EL (cell line): ENCODE data around the gene UBAP1.
"Not testable (repeated sequence)": the region's sequence is repeated elsewhere in the genome, so short reads cannot be mapped to it uniquely, and the experiment has no call there.

Experiments used
- DNase-seq: peaks from one replicate; pipeline ENCODE4 v3.0.0-alpha.2; 2016

The UBAP1 gene

DNA sequence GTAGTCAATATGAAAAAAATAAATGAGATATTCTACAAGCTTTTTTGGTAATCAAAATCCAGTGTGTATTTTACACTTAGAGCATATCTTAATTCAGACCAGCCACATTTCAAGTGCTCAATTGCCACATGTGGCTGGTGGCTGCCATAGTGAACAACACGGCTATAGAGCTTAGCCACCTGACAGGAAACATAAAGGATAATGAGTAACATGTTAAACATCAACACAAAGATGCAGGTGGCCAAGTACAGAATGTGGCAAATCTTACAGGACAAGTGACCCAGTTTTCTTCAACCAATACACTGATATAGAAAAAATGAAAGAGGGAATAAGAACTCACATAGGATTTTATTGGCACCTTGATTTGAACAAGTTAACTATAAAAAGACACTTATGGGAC, 88.8 kb downstream of the UBAP1 start:
- DNase-seq, result no peak

DNA sequence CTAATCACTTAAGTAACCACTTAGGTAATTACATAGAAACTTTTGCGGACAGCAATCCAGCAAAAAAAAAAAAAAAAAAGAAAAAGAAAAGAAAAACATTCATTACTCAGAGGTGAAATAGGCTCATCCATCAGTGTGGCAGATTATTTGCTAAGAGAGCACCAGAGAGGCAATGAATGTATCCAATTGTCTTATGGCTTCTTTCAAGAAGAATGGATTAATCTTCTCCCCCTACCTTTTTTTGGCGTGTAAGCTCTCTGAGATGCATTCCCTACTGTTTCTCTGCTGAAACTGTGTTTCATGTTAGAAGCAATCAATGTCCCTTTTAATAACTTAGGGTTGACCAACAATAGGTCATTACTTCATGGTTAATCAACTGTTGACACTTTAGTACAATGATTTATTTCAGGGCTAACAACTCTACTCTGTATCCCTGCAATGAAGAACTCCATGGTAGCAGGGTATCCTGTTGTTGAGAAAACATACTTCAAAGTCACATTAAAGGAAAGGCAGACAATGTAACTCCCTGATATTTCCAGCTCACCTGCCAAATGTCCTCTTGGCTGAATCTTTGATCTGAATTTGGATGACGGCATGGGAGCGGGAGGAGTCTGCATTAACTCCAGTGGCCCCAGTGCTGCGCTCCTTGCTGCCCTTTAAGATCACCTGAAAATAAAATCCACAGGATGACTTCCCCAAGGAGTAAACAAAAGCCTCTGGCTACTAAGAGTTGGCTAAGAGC, 92.6 kb downstream of the UBAP1 start:
- DNase-seq, result no peak

DNA sequence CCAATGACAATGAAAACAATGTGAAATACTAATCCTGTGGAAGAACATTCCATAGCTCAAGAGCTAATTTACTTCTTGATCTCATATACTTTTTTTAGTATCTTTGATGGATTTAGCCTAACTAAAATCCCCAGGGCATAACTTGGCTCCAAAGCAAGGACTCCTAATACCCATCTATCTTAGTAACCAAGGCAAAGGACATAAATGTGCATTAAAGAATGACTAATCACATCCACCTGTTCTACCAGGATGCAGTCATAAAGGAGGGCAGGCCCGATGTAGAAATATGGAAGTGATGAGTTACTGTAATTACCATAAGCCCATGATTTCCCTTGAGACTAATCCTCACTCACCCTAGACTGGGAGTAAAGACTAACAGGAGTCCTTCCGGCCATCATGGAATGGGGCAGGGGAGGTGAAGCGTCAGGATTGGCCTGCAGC, 93.3 kb downstream of the UBAP1 start:
- no peak for DNase-seq

- DNase-seq, result not testable (repeated sequence)
These were observed 94.7 kb downstream of the UBAP1 start for GRCh38 chr9:34273588-34273987.

- no peak for DNase-seq
These were observed 97.0 kb downstream of the UBAP1 start for GRCh38 chr9:34275811-34276210.

- no peak for DNase-seq
These were observed 97.9 kb downstream of the UBAP1 start for GRCh38 chr9:34276772-34277171.

- peak; percentile 44 for DNase-seq
These were observed 100.6 kb downstream of the UBAP1 start for GRCh38 chr9:34279411-34279810.

- no peak for DNase-seq
These were observed 103.3 kb downstream of the UBAP1 start for GRCh38 chr9:34282096-34282495.

GRCh38 chr9:34289159-34289558, 110.3 kb downstream of the UBAP1 start:
- no peak for DNase-seq

DNA sequence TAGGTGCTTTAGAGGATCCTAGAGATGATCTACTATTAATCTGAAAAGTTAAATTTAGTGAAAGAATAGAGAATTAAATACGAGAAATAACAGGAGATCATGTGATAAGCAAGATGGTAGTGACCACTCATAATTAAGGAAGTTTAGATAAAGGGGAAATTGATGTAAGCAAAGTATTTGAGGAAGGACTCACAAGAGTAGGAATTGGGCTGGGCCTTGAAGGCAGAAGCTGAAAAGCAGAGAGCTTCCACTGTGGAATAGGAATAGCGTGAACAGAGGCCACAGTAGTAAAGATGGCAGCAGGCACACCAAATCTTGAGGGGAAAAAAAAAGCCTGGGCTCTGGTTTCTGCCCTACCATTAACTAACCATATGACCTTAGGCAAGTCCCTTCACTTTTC, 112.2 kb downstream of the UBAP1 start:
- no peak for DNase-seq

GRCh38 chr9:34291423-34291822, 112.6 kb downstream of the UBAP1 start:
- no peak for DNase-seq

- no peak for DNase-seq
These were observed 113.7 kb downstream of the UBAP1 start for GRCh38 chr9:34292552-34292951.

DNA sequence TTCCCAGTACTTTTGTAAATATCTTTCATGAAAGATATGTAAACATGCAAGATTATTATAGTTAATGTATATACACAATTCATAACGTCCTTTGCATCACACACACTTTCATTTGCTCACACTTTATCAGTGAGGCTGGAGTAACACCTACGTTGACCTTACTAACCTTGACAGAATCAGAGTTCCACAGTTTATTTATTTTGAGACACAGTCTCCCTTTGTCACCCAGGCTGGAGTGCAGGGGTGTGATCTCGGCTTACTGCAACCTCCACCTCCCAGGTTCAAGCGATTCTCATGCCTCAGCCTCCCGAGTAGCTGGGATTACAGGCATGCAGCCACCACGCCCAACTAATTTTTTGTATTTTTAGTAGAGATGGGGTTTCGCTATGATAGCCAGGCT, 122.2 kb downstream of the UBAP1 start:
- not testable (repeated sequence) for DNase-seq
